Sigmoid colon (tissue), 7 donors: ENCODE data around the gene ATF7IP. TPM values are rescaled to one million over a fixed set of nuclear protein-coding genes. Genes with fewer than 3 reads are reported as not detected.
"Not testable (repeated sequence)": the region's sequence is repeated elsewhere in the genome, so short reads cannot be mapped to it uniquely, and the experiment has no call there.

Source experiments
- DNase-seq: peaks from one replicate; pipeline ENCODE4 v3.0.0-alpha.2; 2019
- H3K27ac ChIP-seq, 4 donors: fragments of 200-600 bp; sonication (generic); one replicate each; pipeline ENCODE4 v1.5.1; 2016 to 2019; ENCODE audit warnings: mild to moderate bottlenecking in 1 of 4
- H3K27me3 ChIP-seq, 3 donors: fragments of 200-600 bp; sonication (generic); one replicate each; pipeline ENCODE4 v1.5.1; 2019; ENCODE audit warnings: mild to moderate bottlenecking in 1 of 3
- H3K36me3 ChIP-seq, 4 donors: fragments of 200-600 bp; sonication (generic); one replicate each; pipeline ENCODE4 v1.5.1; 2016 to 2019
- H3K4me1 ChIP-seq, 4 donors: fragments of 200-600 bp; sonication (generic); one replicate each; pipeline ENCODE4 v1.5.1; 2017 to 2019
- H3K4me3 ChIP-seq, 4 donors: fragments of 200-600 bp; sonication (generic); one replicate each; pipeline ENCODE4 v1.5.1; 2017 to 2019; ENCODE audit warnings: mild to moderate bottlenecking in 2 of 4, moderate library complexity in 1 of 4
- H3K9me3 ChIP-seq, 4 donors: fragments of 200-600 bp in 3 of 4; sonication (generic) in 3 of 4; one replicate each; pipeline versions ENCODE4 v1.5.1 to v1.6.1; 2013 to 2019
- CTCF ChIP-seq, 4 experiments: fragments of 450-650 bp in 3 of 4; fragments of 200-600 bp in 1 of 4; IDR thresholded peaks; one replicate each; pipeline ENCODE4 v1.5.1; 2016 to 2019; ENCODE audit warnings: antibody characterized with exemption in 4 of 4, mild to moderate bottlenecking in 3 of 4, moderate library complexity in 2 of 4
- EP300 ChIP-seq, 4 donors: sonication (generic); formaldehyde crosslinking; IDR thresholded peaks; one replicate each; pipeline ENCODE4 v1.6.1; 2017; ENCODE audit warnings: antibody characterized with exemption in 4 of 4
- POLR2A ChIP-seq, 2 donors: fragments of 450-650 bp; IDR thresholded peaks; one replicate each; pipeline ENCODE4 v1.6.1; 2016; ENCODE audit warnings: antibody characterized with exemption in 2 of 2, mild to moderate bottlenecking in 2 of 2, moderate library complexity in 2 of 2
- POLR2AphosphoS5 ChIP-seq, 4 donors: sonication (generic); formaldehyde crosslinking; IDR thresholded peaks; one replicate each; pipeline ENCODE4 v1.6.1; 2017; ENCODE audit warnings: antibody characterized with exemption in 4 of 4
- WGBS, 2 donors: extraction: QIAGEN DNeasy Blood & Tissue Kit; methylation state at CpG; one replicate each; pipeline ENCODE4 v1.1.7; 2013; 5-methylcytosine and 5-hydroxymethylcytosine counted together
- intact Hi-C: fragments of 100-400 bp; cut with DNase I; formaldehyde crosslinking; loops from one replicate; pipeline ENCODE4 v1.15.1; 2023
- polyA plus RNA-seq, 3 donors: library from polyadenylated mRNA; stranded (reverse); fragments of 200-250 nt; gene quantifications; one replicate each; pipeline ENCODE4 v1.2.3, GENCODE V29; 2013
- total RNA-seq, 4 donors: library from RNA; depleted of rRNA; stranded (reverse); fragments of >200 nt; gene quantifications; one replicate each; pipeline ENCODE4 v1.1.0, GENCODE V29; 2016
- donor health status: healthy with polysubstance abuse.
- donor health status: Bipolar disorder and iron deficiency.
- donor health status: healthy.

The ATF7IP gene
- total and polyA plus RNA-seq, 7 donors = 3.0 to 58.4 (median 27.7) TPM

- DNase-seq = no peak
- TF ChIP-seq CTCF (IDR thresholded peaks at IDR 0.05) (no peak), POLR2A (IDR thresholded peaks at IDR 0.05) (no peak), POLR2AphosphoS5 (IDR thresholded peaks at IDR 0.05) (no peak), EP300 (IDR thresholded peaks at IDR 0.05) (no peak)
- intact Hi-C loops = loop anchor here (5.0 kb wide), 1 partner anchor 36 kb away; the partner anchor contains the start of gene ATF7IP
- Histone ChIP-seq H3K27me3 (no peaks in the 10 kb centered on the region), H3K4me1 (peaks cover 0 to 36% (median 27%) of the 10 kb centered on the region in 4 donors), H3K36me3 (no peaks in the 10 kb centered on the region), H3K9me3 (peaks cover 0 to 10% (median 3%) of the 10 kb centered on the region in 4 donors), H3K4me3 (no peak overlapping the region), H3K27ac (peak overlapping the region in 3 of 4 donors; percentile 34 to 55 (median 42))
- WGBS, 2 donors = 5 to 32% methylated on average over 1 of the region's 1 CpG
Measured at GRCh38 chr12:14403293-14403692, 37.8 kb downstream of the ATF7IP start.

GRCh38 chr12:14403711-14404196, 38.3 kb downstream of the ATF7IP start:
- TF ChIP-seq POLR2AphosphoS5 (IDR thresholded peaks at IDR 0.05) (no peak), POLR2A (IDR thresholded peaks at IDR 0.05) (no peak), EP300 (IDR thresholded peaks at IDR 0.05) (no peak), CTCF (IDR thresholded peaks at IDR 0.05) (no peak)
- intact Hi-C loops = loop anchor here (5.0 kb wide), 1 partner anchor 36 kb away; the partner anchor contains the start of gene ATF7IP
- Histone ChIP-seq H3K4me1 (peaks cover 0 to 41% (median 29%) of the 10 kb centered on the region in 4 donors), H3K27me3 (no peaks in the 10 kb centered on the region), H3K4me3 (no peak overlapping the region), H3K9me3 (peaks cover 0 to 10% (median 3%) of the 10 kb centered on the region in 4 donors), H3K36me3 (no peaks in the 10 kb centered on the region), H3K27ac (peak overlapping the region in 3 of 4 donors; percentile 34 to 55 (median 42))
- no peak for DNase-seq
- 0 to 8% methylated on average over 1 of the region's 1 CpG for WGBS, 2 donors

- intact Hi-C loops = not testable (repeated sequence)
- WGBS, 2 donors = 94 to 96% methylated on average over 2 of the region's 2 CpGs
Measured at GRCh38 chr12:14405407-14405806, 39.9 kb downstream of the ATF7IP start.

GRCh38 chr12:14408208-14408607, 42.7 kb downstream of the ATF7IP start:
- TF ChIP-seq CTCF (IDR thresholded peaks at IDR 0.05) (no peak), POLR2AphosphoS5 (IDR thresholded peaks at IDR 0.05) (no peak), EP300 (IDR thresholded peaks at IDR 0.05) (no peak), POLR2A (IDR thresholded peaks at IDR 0.05) (no peak)
- no peak for DNase-seq
- H3K27ac ChIP-seq = peak overlapping the region in 3 of 4 donors; percentile 4 to 25 (median 13)
- H3K36me3 ChIP-seq = no peaks in the 10 kb centered on the region
- 75 to 96% methylated on average over 1 of the region's 1 CpG for WGBS, 2 donors
- intact Hi-C loops = no loop called here
- no peak overlapping the region for H3K4me3 ChIP-seq
- H3K4me1 ChIP-seq = peaks cover 0 to 41% (median 24%) of the 10 kb centered on the region in 4 donors
- no peaks in the 10 kb centered on the region for H3K27me3 ChIP-seq
- no peaks in the 10 kb centered on the region for H3K9me3 ChIP-seq

More at GRCh38 chr12:14405407-14405806, 39.9 kb downstream of the ATF7IP start:
- H3K9me3 ChIP-seq, H3K27me3 ChIP-seq, H3K36me3 ChIP-seq, H3K4me3 ChIP-seq, DNase-seq: not testable (repeated sequence)
- peaks cover 0 to 49% (median 30%) of the 10 kb centered on the region in 4 donors for H3K4me1 ChIP-seq
- H3K27ac ChIP-seq = peak overlapping the region in 1 of 4 donors; percentile 17

- WGBS, 2 donors = 91 to 94% methylated on average over 5 of the region's 5 CpGs
- Histone ChIP-seq H3K27me3 (no peaks in the 10 kb centered on the region), H3K27ac (no peak overlapping the region), H3K4me3 (no peak overlapping the region), H3K9me3 (no peaks in the 10 kb centered on the region), H3K4me1 (peaks cover 0 to 31% (median 16%) of the 10 kb centered on the region in 4 donors), H3K36me3 (no peaks in the 10 kb centered on the region)
- no peak for TF ChIP-seq POLR2AphosphoS5 (IDR thresholded peaks at IDR 0.05)
- no peak for TF ChIP-seq EP300 (IDR thresholded peaks at IDR 0.05)
- TF ChIP-seq CTCF (IDR thresholded peaks at IDR 0.05) = no peak
- TF ChIP-seq POLR2A (IDR thresholded peaks at IDR 0.05) = no peak
- intact Hi-C loops = no loop called here
- DNase-seq = no peak
Measured at GRCh38 chr12:14410177-14410576, 44.7 kb downstream of the ATF7IP start.
